Neural progenitor cell (in vitro differentiated cells): ENCODE measurements around the gene KIF4B.
"Not testable (repeated sequence)": the region's sequence is repeated elsewhere in the genome, so short reads cannot be mapped to it uniquely, and the experiment has no call there.

ENCODE experiments used
- CTCF ChIP-seq: fragments of 200-600 bp; sonication (generic); IDR thresholded peaks from 2 replicates; pipeline ENCODE4 v1.5.1; 2017; ENCODE audit warnings: antibody characterized with exemption, mild to moderate bottlenecking
- EZH2 ChIP-seq: fragments of 200-600 bp; sonication (generic); IDR thresholded peaks from 2 replicates; pipeline ENCODE4 v1.6.1; 2017; ENCODE audit warnings: antibody characterized with exemption, mild to moderate bottlenecking, moderate library complexity
- EZH2phosphoT487 ChIP-seq: fragments of 200-600 bp; sonication (generic); IDR thresholded peaks from 2 replicates; pipeline ENCODE4 v1.6.1; 2017; ENCODE audit warnings: antibody characterized with exemption

- not testable (repeated sequence) for TF ChIP-seq EZH2, CTCF, EZH2phosphoT487
Measured at GRCh38 chr5:155002722-155003121, 10.8 kb upstream of the KIF4B start.
